ENCODE results near the gene PM20D2. TPM values are rescaled to one million over a fixed set of nuclear protein-coding genes. Genes with fewer than 3 reads are reported as not detected.
"Not testable (repeated sequence)": the region's sequence is repeated elsewhere in the genome, so short reads cannot be mapped to it uniquely, and the experiment has no call there.

Gene PM20D2
- polyA plus RNA-seq, 1 experiment: 6.5 TPM

DNA sequence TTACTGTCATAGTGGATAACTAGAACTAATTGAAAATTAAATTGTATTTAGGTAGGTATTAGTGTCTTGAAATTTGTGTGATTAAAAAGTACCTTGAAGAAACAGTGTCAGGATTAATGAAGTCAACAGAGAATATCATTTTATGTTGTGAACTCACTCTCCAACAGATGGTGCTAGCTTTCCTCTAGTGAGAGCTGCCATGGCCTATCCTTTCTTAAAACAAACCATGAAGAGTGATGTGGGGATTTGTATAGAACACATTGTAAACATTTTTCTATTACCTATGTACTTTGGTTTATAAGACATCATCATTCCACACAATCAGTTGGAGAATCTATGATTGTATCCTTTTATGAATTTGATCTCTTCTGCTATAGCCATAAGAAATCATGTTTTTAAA is 23.2 kb upstream of the PM20D2 start:
- Histone ChIP-seq H3K4me3 (ENCODE audit: low read depth, low read length) (no peak overlapping the region), H3K27ac (ENCODE audit: low read depth, low read length) (no peak overlapping the region), H3K27me3 (ENCODE audit: control insufficient read depth, insufficient read depth, low read length) (peaks cover 10% of the 10 kb centered on the region), H3K9me3 (ENCODE audit: control insufficient read depth, insufficient read depth, low read length) (no peaks in the 10 kb centered on the region)
- DNase-seq (ENCODE audit: low read depth, low spot score): no peak
- CTCF ChIA-PET: interaction anchor here (0.6 to 3.2 kb wide), 6 partner anchors 19 to 482 kb away, joined by 3 to 40 read pairs (median 10); partner anchors contain the start of gene PM20D2
- POLR2A ChIA-PET: no interaction called here
- TF ChIP-seq, protein P1, sequence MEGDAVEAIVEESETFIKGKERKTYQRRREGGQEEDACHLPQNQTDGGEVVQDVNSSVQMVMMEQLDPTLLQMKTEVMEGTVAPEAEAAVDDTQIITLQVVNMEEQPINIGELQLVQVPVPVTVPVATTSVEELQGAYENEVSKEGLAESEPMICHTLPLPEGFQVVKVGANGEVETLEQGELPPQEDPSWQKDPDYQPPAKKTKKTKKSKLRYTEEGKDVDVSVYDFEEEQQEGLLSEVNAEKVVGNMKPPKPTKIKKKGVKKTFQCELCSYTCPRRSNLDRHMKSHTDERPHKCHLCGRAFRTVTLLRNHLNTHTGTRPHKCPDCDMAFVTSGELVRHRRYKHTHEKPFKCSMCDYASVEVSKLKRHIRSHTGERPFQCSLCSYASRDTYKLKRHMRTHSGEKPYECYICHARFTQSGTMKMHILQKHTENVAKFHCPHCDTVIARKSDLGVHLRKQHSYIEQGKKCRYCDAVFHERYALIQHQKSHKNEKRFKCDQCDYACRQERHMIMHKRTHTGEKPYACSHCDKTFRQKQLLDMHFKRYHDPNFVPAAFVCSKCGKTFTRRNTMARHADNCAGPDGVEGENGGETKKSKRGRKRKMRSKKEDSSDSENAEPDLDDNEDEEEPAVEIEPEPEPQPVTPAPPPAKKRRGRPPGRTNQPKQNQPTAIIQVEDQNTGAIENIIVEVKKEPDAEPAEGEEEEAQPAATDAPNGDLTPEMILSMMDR (IDR thresholded peaks at IDR 0.05; ENCODE audit: low read depth, low read length): peak; percentile 70

DNA sequence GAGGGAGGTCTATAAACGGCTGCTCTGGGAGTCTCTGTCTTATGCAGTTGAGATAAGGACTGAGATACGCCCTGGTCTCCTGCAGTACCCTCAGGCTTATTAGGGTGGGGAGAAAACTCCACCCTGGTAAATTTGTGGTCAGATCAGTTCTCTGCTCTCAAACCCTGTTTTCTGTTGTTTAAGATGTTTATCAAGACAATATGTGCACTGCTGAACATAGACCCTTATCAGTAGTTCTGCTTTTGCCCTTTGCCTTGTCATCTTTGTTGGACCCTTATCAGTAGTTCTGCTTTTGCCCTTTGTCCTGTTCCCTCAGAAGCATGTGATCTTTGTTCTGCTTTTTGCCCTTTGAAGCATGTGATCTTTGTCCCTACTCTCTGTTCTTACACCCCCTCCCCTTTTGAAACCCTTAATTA is 17.6 kb upstream of the PM20D2 start:
- DNase-seq (ENCODE audit: low read depth, low spot score); H3K4me3 ChIP-seq (ENCODE audit: low read depth, low read length); H3K27ac ChIP-seq (ENCODE audit: low read depth, low read length); H3K27me3 ChIP-seq (ENCODE audit: control insufficient read depth, insufficient read depth, low read length); H3K9me3 ChIP-seq (ENCODE audit: control insufficient read depth, insufficient read depth, low read length); POLR2A ChIA-PET: not testable (repeated sequence)
- CTCF ChIA-PET: interaction anchor here (0.7 kb wide), 1 partner anchor 611 kb away, joined by 3 read pairs; no protein-coding TSS in a partner anchor

DNA sequence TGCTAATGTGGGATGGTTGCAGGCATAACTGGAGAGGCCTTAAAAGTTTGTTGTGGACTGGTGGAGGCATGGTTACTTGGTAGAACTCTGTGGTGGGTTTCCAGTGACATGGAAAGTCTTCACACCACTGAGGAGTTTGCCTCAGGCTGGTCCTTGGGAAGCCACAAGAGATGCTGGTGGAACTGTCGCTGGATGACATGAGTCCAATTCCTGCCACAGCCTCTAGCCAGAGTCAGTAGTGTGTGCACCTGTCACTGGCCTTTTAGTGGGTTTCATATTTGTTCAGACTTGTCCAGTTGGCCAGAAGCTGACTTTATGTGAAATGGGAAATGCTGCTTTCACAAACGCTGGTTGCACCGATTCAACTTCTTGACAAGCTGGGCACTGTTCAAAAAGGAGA is 14.3 kb upstream of the PM20D2 start:
- POLR2A ChIA-PET: no interaction called here
- DNase-seq (ENCODE audit: low read depth, low spot score): no peak

DNA sequence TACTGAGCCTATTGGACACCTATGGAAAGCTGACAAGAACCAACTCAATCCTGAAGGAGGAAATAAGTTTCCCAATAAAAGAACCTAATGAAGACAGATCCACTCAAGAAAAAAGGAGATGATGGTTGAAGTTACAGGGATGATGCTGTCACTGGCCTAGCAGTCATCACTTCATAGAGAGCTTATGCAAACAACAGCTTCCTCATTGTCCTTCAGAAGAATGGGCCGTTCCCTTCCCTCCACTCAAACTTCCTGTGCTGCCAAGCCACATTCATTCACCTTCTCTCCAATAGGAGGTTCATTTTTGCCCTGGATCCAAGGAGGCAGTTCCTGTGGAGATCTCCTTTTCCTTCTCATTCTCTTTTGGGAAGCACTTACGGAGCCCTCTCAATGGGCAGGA is 13.8 kb upstream of the PM20D2 start:
- TF ChIP-seq, protein P1 (IDR thresholded peaks at IDR 0.05; ENCODE audit: low read depth, low read length): no peak
- POLR2A ChIA-PET: no interaction called here
- H3K4me3 ChIP-seq (ENCODE audit: low read depth, low read length): no peak overlapping the region
- no peaks in the 10 kb centered on the region for H3K27me3 ChIP-seq (ENCODE audit: control insufficient read depth, insufficient read depth, low read length)
- H3K27ac ChIP-seq (ENCODE audit: low read depth, low read length): no peak overlapping the region
- DNase-seq (ENCODE audit: low read depth, low spot score): no peak
- H3K9me3 ChIP-seq (ENCODE audit: control insufficient read depth, insufficient read depth, low read length): no peaks in the 10 kb centered on the region
- CTCF ChIA-PET: interaction anchor here (1.4 kb wide), 1 partner anchor 240 kb away, joined by 4 read pairs; no protein-coding TSS in a partner anchor

More for the DNA sequence above, 14.3 kb upstream of the PM20D2 start:
- no peaks in the 10 kb centered on the region for H3K9me3 ChIP-seq (ENCODE audit: control insufficient read depth, insufficient read depth, low read length)
- H3K27me3 ChIP-seq (ENCODE audit: control insufficient read depth, insufficient read depth, low read length): no peaks in the 10 kb centered on the region
- no peak overlapping the region for H3K4me3 ChIP-seq (ENCODE audit: low read depth, low read length)
- TF ChIP-seq, protein P1 (IDR thresholded peaks at IDR 0.05; ENCODE audit: low read depth, low read length): no peak
- no peak overlapping the region for H3K27ac ChIP-seq (ENCODE audit: low read depth, low read length)
- CTCF ChIA-PET: interaction anchor here (1.4 kb wide), 1 partner anchor 240 kb away, joined by 4 read pairs; no protein-coding TSS in a partner anchor

DNA sequence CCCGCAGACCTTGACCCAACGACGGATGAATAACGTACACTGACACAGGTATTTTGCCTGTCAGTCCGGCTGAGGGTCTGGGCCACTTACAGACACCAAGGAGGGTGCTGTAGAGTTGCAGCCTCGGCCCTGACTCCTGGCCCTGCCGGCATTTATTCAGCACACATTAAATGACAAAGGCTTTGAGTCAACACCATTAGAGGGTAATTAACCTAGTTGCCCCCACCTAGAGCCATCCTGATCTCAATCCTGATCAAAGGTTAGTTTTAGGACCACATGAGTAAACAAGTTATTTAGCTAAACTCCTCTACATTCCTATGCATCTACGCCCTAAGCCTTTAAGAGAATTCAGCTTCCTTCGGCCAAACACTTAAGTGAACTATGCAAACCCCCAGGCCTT is 11.9 kb upstream of the PM20D2 start:
- Histone ChIP-seq H3K27ac (ENCODE audit: low read depth, low read length) (no peak overlapping the region), H3K9me3 (ENCODE audit: control insufficient read depth, insufficient read depth, low read length) (no peaks in the 10 kb centered on the region), H3K4me3 (ENCODE audit: low read depth, low read length) (no peak overlapping the region), H3K27me3 (ENCODE audit: control insufficient read depth, insufficient read depth, low read length) (no peaks in the 10 kb centered on the region)
- no peak for DNase-seq (ENCODE audit: low read depth, low spot score)
- POLR2A ChIA-PET: no interaction called here
- TF ChIP-seq, protein P1 (IDR thresholded peaks at IDR 0.05; ENCODE audit: low read depth, low read length): no peak
- CTCF ChIA-PET: no interaction called here

DNA sequence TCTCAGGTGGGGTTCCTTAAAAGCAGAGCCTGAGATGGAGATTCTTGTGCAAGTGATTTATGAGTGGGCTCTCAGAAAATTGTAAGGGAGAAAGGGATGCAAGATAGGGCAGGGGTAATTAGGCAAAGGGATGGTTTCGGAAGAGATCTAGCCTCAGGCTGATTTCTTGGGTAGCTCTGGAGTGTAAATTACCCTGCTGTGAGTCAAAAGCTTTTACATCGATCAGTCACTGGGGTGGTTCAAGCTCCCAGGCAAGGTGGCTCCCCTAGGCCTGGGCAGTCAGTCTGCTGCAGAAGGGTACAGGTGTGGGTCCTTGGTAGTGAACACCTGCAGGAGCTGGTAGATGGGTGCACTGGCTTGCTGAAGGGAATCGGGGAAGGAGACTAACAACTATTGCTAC is 11.1 kb upstream of the PM20D2 start:
- no peaks in the 10 kb centered on the region for H3K9me3 ChIP-seq (ENCODE audit: control insufficient read depth, insufficient read depth, low read length)
- DNase-seq (ENCODE audit: low read depth, low spot score): no peak
- POLR2A ChIA-PET: no interaction called here
- H3K27ac ChIP-seq (ENCODE audit: low read depth, low read length): no peak overlapping the region
- TF ChIP-seq, protein P1 (IDR thresholded peaks at IDR 0.05; ENCODE audit: low read depth, low read length): no peak
- no peaks in the 10 kb centered on the region for H3K27me3 ChIP-seq (ENCODE audit: control insufficient read depth, insufficient read depth, low read length)
- H3K4me3 ChIP-seq (ENCODE audit: low read depth, low read length): no peak overlapping the region
- CTCF ChIA-PET: no interaction called here

Measured in AG04450 (cell line).